Karpas-422 (cell line): Measurements from ENCODE around the gene LRRC4C. TPM values are rescaled to one million over a fixed set of nuclear protein-coding genes. Genes with fewer than 3 reads are reported as not detected.
"Not testable (repeated sequence)": the region's sequence is repeated elsewhere in the genome, so short reads cannot be mapped to it uniquely, and the experiment has no call there.

Experiments used
- DNase-seq: peaks from one replicate; pipeline ENCODE4 v3.0.0-alpha.2; 2015
- H2AFZ ChIP-seq: fragments of 200-600 bp; sonication (generic); 2 replicates; pipeline ENCODE4 v1.6.1; 2014; ENCODE audit warnings: antibody characterized with exemption, low read length, mixed read lengths
- H3K27ac ChIP-seq: fragments of 200-600 bp; sonication (generic); 2 replicates; pipeline ENCODE4 v1.5.1; 2014; ENCODE audit warnings: mild to moderate bottlenecking, low read length, moderate library complexity
- H3K27me3 ChIP-seq: fragments of 200-600 bp; sonication (generic); 2 replicates; pipeline ENCODE4 v1.6.1; 2014; ENCODE audit warnings: low read length, mixed read lengths
- H3K36me3 ChIP-seq: fragments of 200-600 bp; sonication (generic); 2 replicates; pipeline ENCODE4 v1.6.1; 2014; ENCODE audit warnings: low read length, mixed read lengths; ENCODE audit not compliant: insufficient read depth
- H3K4me1 ChIP-seq: fragments of 200-600 bp; sonication (generic); 2 replicates; pipeline ENCODE4 v1.6.1; 2014; ENCODE audit warnings: mild to moderate bottlenecking, low read length, mixed read lengths
- H3K4me2 ChIP-seq: fragments of 200-600 bp; sonication (generic); 2 replicates; pipeline ENCODE4 v1.6.1; 2014; ENCODE audit warnings: low read length, low read depth, mild to moderate bottlenecking; ENCODE audit not compliant: poor library complexity, severe bottlenecking
- H3K4me3 ChIP-seq: fragments of 200-600 bp; sonication (generic); 2 replicates; pipeline ENCODE4 v1.5.1; 2014; ENCODE audit warnings: mild to moderate bottlenecking, antibody characterized with exemption, low read length, mixed read lengths
- H3K79me2 ChIP-seq: fragments of 200-600 bp; sonication (generic); 2 replicates; pipeline ENCODE4 v1.6.1; 2014; ENCODE audit warnings: mild to moderate bottlenecking, low read length, mixed read lengths
- H3K9ac ChIP-seq: fragments of 200-600 bp; sonication (generic); 2 replicates; pipeline ENCODE4 v1.6.0; 2014; ENCODE audit warnings: low read length
- H3K9me2 ChIP-seq: fragments of 200-600 bp; sonication (generic), shearing (Covaris generic); replicated peaks from 2 replicates; pipeline ENCODE4 v1.6.0; 2014; ENCODE audit warnings: mild to moderate bottlenecking, low read length, moderate library complexity; ENCODE audit not compliant: insufficient read depth
- H3K9me3 ChIP-seq: fragments of 300-700, 200-600 bp; sonication (generic); 2 replicates; pipeline ENCODE4 v1.6.1; 2014; ENCODE audit warnings: low read length, mixed read lengths
- H4K20me1 ChIP-seq: fragments of 200-600 bp; sonication (generic); 2 replicates; pipeline ENCODE4 v1.6.1; 2014; ENCODE audit warnings: mild to moderate bottlenecking, antibody characterized with exemption, low read length, low read depth; ENCODE audit not compliant: insufficient read depth
- total RNA-seq: library from RNA; depleted of rRNA; stranded (reverse); fragments of >200 nt; shearing (Covaris generic); gene quantifications from 2 replicates; pipeline ENCODE4 v1.2.3, GENCODE V29; 2014; ENCODE audit warnings: low replicate concordance

LRRC4C gene
- total RNA-seq, 1 experiment from 2014 or later = not detected

GRCh38 chr11:41044747-41045146 is 414.7 kb downstream of the LRRC4C start:
- no peaks in the 10 kb centered on the region for H4K20me1 ChIP-seq
- no peaks in the 10 kb centered on the region for H3K27me3 ChIP-seq
- H3K9ac ChIP-seq = no peak overlapping the region
- no peaks in the 10 kb centered on the region for H3K79me2 ChIP-seq
- H3K4me2 ChIP-seq = no peak overlapping the region
- no peak overlapping the region for H2AFZ ChIP-seq
- peaks cover 32% of the 10 kb centered on the region for H3K9me3 ChIP-seq
- no peak for DNase-seq
- no peaks in the 10 kb centered on the region for H3K36me3 ChIP-seq
- H3K9me2 ChIP-seq = no peaks in the 10 kb centered on the region
- no peak overlapping the region for H3K4me3 ChIP-seq
- no peak overlapping the region for H3K27ac ChIP-seq
- H3K4me1 ChIP-seq = no peaks in the 10 kb centered on the region

DNA sequence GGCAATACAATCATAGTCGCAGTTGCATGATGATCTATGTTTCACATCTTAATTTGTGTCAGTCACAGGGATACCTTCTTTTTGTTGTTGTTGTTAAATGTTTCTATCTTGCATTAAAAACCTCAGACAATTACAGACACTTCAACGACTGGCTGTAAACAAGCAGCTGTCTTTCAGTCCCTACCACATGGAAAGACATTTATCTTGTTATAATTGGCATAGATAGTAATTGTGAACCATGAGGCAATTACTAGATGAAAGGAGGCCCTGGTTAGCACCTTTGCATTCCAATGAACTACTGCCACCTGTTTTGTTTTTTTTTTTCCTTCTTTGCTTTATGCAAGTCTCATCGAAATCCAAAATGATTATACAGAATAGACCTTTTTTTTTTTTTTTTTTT is 416.8 kb downstream of the LRRC4C start:
- no peaks in the 10 kb centered on the region for H3K9me2 ChIP-seq
- DNase-seq = no peak
- no peak overlapping the region for H3K4me3 ChIP-seq
- no peak overlapping the region for H2AFZ ChIP-seq
- H3K4me1 ChIP-seq = no peaks in the 10 kb centered on the region
- H3K9me3 ChIP-seq = peaks cover 32% of the 10 kb centered on the region
- H3K79me2 ChIP-seq = no peaks in the 10 kb centered on the region
- no peak overlapping the region for H3K9ac ChIP-seq
- no peak overlapping the region for H3K4me2 ChIP-seq
- no peaks in the 10 kb centered on the region for H4K20me1 ChIP-seq
- H3K36me3 ChIP-seq = no peaks in the 10 kb centered on the region
- H3K27me3 ChIP-seq = no peaks in the 10 kb centered on the region
- no peak overlapping the region for H3K27ac ChIP-seq

GRCh38 chr11:41040474-41040873 is 419.0 kb downstream of the LRRC4C start:
- Histone ChIP-seq H3K4me1 (no peaks in the 10 kb centered on the region), H3K9ac (no peak overlapping the region), H4K20me1 (no peaks in the 10 kb centered on the region), H3K27ac (no peak overlapping the region), H3K9me3 (peaks cover 32% of the 10 kb centered on the region), H3K9me2 (no peaks in the 10 kb centered on the region), H3K36me3 (no peaks in the 10 kb centered on the region), H3K79me2 (no peaks in the 10 kb centered on the region), H3K4me3 (no peak overlapping the region), H3K27me3 (no peaks in the 10 kb centered on the region), H2AFZ (no peak overlapping the region), H3K4me2 (no peak overlapping the region)
- no peak for DNase-seq

DNA sequence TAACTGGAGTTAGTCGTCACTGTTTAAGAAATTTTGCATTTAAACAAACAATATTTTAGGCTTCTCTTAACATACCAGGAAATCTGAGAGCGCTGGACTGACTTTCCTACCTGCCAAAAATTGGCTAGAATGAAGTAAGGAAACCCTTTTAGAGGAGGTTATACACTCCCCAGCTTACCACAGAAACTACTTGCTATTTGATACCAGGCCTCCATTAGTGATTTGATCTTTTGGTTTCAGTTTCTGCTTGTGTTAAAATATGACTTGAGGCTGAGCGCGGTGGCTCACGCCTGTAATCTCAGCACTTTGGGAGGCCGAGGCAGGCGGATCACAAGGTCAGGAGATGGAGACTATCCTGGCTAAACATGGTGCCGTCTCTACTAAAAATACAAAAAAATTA is 419.9 kb downstream of the LRRC4C start:
- H4K20me1 ChIP-seq = no peaks in the 10 kb centered on the region

DNA sequence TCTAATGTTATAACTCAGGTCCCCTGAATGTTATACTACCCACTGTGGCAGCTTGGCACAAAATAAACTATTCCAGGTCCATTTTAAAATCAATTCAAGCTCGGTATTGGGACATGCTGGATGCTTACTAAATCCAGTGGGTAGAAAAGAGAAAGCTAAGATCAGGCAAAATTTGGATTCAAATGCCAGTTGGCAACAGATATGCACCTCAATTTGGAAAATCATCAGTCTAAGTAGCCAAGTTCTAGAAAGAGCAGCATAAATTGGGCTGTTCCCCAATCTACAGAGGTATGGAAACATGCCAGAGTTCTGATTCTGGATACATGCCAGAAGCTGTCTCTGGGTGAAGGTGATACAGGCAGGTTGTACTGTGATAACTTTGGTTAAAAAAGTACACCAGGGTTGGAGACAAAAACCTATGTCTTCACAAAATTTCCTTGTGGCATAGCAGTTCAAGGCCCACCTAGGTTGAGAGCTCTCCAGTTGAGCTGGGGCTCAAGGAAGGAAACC is 427.8 kb downstream of the LRRC4C start:
- Histone ChIP-seq H3K4me1 (no peaks in the 10 kb centered on the region), H4K20me1 (no peaks in the 10 kb centered on the region), H3K9me2 (no peaks in the 10 kb centered on the region; the same call in 1 of the 2 replicates), H2AFZ (no peak overlapping the region), H3K9me3 (peaks cover 47% of the 10 kb centered on the region), H3K9ac (no peak overlapping the region), H3K27me3 (no peaks in the 10 kb centered on the region), H3K36me3 (no peaks in the 10 kb centered on the region), H3K27ac (no peak overlapping the region), H3K4me3 (no peak overlapping the region), H3K79me2 (no peaks in the 10 kb centered on the region), H3K4me2 (no peak overlapping the region)
- DNase-seq = no peak

More for the DNA sequence above, 419.9 kb downstream of the LRRC4C start:
- Histone ChIP-seq H3K4me3 (no peak overlapping the region), H3K9me2 (no peaks in the 10 kb centered on the region), H3K4me2 (no peak overlapping the region), H3K9ac (no peak overlapping the region), H2AFZ (no peak overlapping the region), H3K27ac (no peak overlapping the region), H3K36me3 (no peaks in the 10 kb centered on the region), H3K27me3 (no peaks in the 10 kb centered on the region), H3K4me1 (no peaks in the 10 kb centered on the region), H3K79me2 (no peaks in the 10 kb centered on the region), H3K9me3 (peaks cover 34% of the 10 kb centered on the region)
- DNase-seq = no peak

DNA sequence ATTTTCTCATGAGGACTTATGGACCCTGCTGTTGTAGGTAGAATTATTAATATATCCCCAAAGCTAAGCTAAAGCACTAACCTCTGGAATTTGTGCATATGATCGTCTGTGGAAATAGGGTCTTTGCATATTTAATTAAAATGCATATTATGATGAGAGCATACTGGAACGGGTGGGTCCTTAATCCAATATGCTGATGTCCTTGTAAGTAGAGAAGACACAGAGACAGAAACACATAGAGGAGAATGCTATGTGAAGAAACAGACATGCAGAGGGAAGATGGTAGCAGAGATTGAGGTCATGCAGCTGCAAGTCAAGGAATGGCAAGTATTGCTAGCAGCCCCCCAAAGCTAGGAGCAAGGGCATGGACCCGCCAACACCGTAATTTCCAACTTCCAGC is 439.2 kb downstream of the LRRC4C start:
- Histone ChIP-seq H3K36me3 (no peaks in the 10 kb centered on the region), H3K9ac (no peak overlapping the region), H3K9me3 (peaks cover 29% of the 10 kb centered on the region), H3K27ac (no peak overlapping the region), H3K4me3 (no peak overlapping the region), H4K20me1 (no peaks in the 10 kb centered on the region), H3K4me2 (no peak overlapping the region), H3K9me2 (no peaks in the 10 kb centered on the region), H3K79me2 (no peaks in the 10 kb centered on the region), H2AFZ (no peak overlapping the region), H3K27me3 (no peaks in the 10 kb centered on the region), H3K4me1 (no peaks in the 10 kb centered on the region)
- DNase-seq = no peak

- not testable (repeated sequence) for H3K27ac ChIP-seq, H3K36me3 ChIP-seq, H3K4me3 ChIP-seq, H3K9me2 ChIP-seq, H4K20me1 ChIP-seq, H3K9ac ChIP-seq, H3K4me1 ChIP-seq, DNase-seq, H3K79me2 ChIP-seq, H2AFZ ChIP-seq, H3K27me3 ChIP-seq, H3K4me2 ChIP-seq
- peaks cover 26% of the 10 kb centered on the region for H3K9me3 ChIP-seq
Measured at GRCh38 chr11:41019666-41020065, 439.8 kb downstream of the LRRC4C start.

DNA sequence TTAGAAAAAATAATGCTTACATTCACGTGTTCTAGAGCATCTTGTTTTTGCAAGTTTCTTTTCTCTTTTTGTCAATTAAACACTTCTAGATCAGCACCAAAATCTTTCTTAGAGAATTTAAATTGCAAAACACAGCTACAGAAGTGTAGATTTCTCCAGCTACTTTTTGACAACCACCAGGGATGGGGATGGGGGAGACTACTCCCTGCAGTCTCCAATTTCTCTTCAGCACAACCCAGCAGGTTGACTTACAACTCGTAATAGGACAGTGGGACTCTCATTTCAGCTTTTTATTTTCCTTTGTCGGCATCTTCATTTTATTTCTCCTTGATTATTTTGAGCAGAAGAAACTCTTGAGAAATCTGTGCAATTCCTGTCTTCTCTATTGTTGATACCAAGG is 441.2 kb downstream of the LRRC4C start:
- Histone ChIP-seq H3K36me3 (no peaks in the 10 kb centered on the region), H3K9me3 (peaks cover 20% of the 10 kb centered on the region), H3K27ac (no peak overlapping the region), H2AFZ (no peak overlapping the region), H3K4me2 (no peak overlapping the region), H3K9me2 (no peaks in the 10 kb centered on the region), H3K9ac (no peak overlapping the region), H3K4me1 (no peaks in the 10 kb centered on the region), H4K20me1 (no peaks in the 10 kb centered on the region), H3K4me3 (no peak overlapping the region), H3K27me3 (no peaks in the 10 kb centered on the region), H3K79me2 (no peaks in the 10 kb centered on the region)
- no peak for DNase-seq
